Measurements from ENCODE around the gene CTNNA2.

DNA sequence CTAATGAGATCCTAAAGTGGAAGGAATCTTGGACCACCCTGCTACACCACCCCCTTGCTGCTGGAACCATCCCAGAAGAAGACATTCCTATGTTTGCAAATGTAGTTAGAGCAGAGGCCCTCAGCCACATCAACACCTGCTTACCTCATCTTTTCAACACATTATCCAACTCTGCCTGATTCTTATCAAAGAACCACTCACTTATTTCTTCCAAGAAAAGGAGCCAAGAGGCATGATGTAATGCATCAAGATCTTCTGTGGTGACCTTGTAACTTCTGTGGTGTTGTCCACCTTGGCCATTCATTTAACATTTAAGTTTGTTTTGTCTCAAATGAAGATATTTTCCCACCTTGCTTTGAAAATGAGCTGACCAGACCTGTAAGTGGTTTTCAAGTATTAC, 338.1 kb downstream of the CTNNA2 start:
- TF ChIP-seq CTCF (IDR thresholded peaks at IDR 0.05) = no peak
- no peak for TF ChIP-seq POLR2A (IDR thresholded peaks at IDR 0.05)

Data from vagina (tissue), 2 donors.